Stimulated activated CD8-positive, alpha-beta memory T cell treated with anti-CD3 and anti-CD28 coated beads, Interleukin-15, amount 100 ng/mL, for 24 hours (primary cell): ENCODE measurements around the gene KLK8.
A peak's percentile ranks its signal among the peaks of the same experiment; 100 is the strongest.
"Not testable (repeated sequence)": the region's sequence is repeated elsewhere in the genome, so short reads cannot be mapped to it uniquely, and the experiment has no call there.

Experiments used
- DNase-seq: peaks from one replicate; pipeline ENCODE4 v3.0.0-alpha.2; 2020; ENCODE audit warnings: low read depth

The KLK8 gene

DNA sequence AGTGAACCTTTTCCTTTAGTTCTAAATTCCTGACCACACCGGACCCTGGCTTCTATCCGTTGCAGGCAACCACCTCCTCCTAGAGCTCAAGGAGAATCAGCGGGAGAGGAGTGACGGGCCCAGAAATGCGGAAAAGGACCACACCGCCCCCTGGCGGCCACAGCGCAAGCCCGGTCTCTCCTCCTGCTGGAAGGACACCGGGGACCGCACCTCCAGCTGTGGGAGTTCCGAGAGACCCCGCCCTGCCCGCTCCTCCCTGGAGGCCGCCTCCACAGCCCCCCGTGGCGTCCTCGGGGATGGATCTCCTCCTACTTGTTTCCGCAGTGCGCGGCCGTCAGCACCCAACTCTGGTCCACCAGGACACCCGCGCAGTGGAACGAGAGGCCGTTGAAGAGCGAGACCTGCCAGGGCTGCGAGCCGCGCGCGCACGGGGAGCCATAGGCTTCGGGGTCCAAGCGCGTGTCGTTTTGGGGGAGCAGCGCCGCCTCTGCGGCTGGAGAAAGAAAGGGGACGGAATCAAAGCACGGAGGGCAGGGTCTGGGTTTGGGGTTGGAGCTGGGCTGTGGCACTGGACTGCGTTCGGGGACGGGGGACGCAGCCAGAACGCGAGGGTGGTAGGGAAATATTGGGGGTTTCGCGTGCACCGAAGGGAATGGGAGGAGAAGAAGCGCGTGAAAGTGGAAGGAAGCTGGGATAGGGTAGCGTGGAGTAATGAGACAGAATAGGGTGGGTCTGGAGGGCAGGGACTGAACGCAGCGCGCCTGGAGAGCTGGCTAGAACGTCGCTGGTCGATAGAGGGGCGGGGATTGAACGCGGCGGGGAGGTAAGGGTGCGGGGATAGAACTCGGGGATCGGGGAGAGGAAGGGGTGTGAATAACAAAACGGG is 15.6 kb upstream of the KLK8 start:
- peak; percentile 59 for DNase-seq

DNA sequence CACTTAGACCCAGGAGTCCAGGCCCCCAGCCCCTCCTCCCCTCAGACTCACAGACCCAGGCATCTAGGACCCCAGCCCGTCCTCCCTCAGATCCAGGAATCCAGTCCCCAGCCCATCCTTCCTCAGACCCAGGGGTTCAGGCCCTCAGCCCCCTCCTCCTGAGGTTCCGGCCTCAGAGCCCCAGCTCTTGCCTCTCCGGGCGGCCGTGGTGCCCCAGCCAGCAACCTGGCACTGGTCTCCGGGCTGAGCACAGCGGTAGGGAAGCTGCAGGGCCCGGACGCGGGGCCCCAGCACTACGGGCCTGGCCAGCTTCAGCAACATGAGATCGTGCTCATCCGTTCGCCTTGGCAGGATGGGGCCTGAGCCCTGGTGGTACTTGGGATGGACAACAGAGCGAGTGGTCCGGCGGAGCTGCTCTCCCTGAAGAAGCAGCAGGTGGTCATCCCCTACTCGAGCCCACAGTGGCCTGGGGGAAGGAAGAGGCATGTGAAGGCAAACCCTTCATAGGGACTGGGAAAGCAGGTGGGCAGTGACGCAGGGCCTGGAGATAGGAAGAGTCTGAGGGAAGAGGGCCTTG is 14.4 kb upstream of the KLK8 start:
- DNase-seq = no peak

DNA sequence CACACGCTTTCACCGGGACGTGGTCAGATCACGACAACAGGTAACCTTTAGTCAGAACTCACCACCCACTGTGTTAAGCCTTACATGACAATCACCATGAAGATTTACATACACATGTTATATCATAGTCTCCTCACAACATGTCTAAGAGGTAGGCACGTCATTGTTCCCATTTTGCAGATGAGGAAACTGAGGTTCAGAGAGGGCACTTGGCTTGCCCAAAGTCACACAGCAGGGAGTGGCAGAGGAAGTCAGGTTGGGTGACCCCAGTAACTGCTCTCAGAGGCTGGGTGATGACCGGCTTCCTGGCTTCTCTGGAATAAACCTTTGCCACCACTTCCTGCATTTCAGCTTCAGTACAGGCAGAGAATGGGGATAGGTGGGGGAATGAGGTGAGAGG is 12.8 kb upstream of the KLK8 start:
- no peak for DNase-seq

DNA sequence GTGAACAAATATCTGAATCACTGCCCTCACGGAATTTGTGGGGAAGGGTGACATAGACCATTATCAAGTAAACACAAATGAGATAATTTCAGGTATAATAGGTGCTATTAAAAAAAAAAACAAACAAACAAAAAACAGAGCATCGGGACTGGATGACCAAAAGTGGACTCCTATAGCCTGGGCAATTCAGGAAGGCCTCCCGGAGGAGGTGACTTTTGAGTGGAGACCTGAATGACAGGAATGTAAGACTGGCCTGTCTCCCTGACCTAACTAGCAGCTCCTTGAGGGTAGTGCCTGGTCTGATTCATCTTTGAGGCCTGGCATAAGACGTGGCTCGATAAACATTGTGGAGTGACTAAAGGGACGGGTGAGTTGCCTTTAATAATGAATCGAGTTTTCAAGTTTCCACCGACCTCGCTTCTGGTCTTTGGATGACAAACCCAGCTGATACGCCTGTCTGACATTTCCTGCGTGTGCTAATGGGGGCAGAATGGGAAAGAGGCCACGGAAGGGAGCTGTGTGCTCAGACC is 11.3 kb upstream of the KLK8 start:
- DNase-seq = no peak

DNA sequence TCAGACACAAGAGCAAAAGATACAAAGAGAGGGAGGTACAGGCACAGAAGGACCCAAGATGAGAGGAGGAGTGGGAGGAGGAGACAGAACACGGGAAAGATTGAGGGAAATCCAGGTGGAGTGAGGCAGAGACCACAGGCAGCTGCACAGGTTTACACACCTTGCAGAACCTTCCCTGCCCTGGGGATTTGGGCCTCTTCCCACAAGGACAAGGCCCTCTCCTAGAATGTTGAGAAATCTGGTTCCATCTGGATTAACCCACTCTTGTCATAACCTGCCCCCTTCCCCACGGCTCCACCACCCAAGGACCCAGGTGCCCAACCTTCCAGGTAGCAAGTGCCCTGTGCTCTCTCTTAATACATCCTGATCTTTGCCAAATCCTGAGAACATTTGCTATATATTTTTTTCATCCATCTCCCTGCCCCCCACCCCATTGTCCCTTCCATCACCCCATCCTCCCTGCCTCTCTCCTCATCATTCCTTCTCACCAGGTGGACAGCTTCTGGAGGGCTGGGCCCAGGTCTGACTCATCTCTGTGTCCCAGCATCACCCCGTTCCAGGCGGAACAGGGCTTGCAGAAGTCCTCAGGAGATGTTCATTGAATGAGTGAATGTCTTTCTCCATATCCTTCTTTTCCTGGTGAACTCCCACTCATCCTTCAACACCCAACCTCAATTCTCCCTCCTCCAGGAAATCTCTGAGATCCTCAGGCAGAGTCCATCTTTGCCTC is 8.8 kb upstream of the KLK8 start:
- no peak for DNase-seq

DNA sequence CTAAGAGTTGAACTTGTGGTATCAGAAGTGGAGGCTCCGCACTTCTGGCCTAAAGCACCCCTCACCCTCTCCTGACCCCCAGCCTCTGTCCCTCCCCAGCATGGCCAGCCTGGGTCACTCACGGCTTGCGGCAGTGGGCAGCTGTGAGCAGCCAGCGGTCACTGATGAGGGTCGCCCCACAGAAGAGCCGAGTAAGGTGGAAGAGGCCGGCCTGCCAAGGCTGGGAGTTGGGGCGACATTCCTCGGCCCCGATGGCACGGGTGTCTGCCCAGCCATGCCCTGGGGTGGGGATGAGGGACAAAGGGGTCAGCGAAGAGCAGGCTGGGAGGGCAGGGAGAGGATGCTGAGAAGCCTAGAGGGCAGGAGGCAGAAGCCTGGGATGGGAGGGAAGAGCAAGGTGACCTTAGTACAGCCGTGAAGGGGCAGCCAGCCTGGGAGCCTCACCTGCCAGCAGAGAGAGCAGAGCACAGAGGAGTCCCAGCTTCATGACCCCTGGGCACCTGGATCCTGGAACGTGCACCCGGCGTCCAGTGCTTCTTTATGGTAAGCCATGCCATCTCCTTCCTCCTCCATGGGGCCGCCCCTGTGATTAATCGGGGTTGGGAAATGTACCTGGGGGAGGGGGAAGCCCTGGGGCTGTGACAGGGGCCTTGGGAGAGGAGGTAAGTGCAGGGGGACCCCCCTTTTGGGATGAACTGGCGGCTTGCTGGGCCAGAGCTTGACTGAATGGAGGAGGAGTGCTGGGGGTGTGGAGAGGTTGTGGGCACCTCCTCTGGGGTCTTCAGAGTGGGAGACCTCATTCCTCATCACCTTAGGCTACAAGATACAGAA is 7.9 kb upstream of the KLK8 start:
- DNase-seq = no peak

DNA sequence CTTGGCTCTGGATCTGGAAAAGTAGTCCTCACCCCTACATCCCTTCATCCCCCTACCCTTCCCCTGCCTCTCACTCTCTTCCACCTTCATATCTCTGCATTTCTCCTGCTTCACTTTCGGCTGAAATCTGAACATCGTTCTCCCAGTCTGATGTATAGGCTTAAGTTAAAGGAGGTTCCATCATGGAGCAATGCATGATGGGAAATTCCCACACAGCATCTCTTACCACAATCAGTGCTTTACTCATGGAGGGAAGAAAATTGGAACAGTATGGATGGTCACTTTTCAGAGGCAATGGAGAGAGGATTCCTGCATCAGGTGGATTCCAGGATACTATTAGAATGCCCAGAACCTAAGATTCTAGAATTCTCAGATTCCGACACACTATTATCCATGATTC is 6.1 kb upstream of the KLK8 start:
- DNase-seq = no peak

DNA sequence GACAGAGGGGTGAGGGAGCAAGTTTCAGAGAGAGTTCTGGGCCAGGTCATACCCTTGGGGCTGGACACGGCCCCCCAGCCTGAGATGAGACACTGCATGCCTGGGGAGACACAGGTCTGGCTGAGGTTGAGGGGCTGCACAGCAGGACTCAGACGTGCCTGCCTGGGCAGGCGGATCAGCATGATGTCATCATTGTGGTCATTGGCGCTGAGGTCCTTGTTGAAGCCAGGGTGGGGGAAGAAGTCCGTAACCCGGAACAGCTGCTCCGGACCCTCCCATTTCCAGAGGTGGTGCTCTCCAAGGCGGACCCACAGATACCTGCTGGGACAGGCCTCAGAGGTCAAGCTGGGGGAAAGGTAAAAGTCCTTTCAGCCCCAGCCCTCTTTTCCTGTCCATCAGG is 5.0 kb upstream of the KLK8 start:
- DNase-seq = no peak

DNA sequence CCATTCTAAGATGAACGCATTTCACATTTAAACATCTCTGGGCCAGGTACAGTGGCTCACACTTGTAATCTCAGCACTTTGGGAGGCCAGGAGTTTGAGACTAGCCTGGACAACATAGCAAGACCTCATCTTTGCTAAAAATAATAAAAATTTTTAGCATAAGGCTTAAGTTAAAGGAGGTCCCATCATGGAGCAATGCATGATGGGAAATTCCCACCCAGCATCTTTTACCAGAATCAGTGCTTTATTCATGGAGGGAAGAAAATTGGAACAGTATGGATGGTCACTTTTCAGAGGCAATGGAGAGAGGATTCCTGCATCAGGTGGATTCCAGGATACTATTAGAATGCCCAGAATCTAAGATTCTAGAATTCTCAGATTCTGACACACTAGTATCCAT is 3.8 kb upstream of the KLK8 start:
- DNase-seq = no peak

DNA sequence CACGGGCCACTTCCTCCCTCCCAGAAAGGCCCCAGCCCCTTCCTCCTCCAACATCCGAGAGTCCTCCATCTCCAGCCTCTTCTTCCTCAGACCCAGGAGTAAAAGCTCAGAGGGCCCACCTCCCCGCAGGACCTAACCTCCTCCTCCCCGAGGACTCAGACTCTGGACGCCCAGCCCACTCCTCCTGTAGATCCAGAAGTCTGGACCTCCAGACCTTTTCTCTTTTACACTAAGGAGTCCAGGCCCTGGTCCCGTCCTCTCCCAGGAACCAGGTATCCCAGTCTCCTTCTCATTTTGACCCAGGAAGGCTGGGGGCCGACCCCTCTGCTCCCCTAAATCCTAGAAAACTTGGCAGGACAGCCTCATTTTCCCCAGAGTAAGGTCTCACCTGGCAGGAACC is 1.9 kb upstream of the KLK8 start:
- DNase-seq = no peak

DNA sequence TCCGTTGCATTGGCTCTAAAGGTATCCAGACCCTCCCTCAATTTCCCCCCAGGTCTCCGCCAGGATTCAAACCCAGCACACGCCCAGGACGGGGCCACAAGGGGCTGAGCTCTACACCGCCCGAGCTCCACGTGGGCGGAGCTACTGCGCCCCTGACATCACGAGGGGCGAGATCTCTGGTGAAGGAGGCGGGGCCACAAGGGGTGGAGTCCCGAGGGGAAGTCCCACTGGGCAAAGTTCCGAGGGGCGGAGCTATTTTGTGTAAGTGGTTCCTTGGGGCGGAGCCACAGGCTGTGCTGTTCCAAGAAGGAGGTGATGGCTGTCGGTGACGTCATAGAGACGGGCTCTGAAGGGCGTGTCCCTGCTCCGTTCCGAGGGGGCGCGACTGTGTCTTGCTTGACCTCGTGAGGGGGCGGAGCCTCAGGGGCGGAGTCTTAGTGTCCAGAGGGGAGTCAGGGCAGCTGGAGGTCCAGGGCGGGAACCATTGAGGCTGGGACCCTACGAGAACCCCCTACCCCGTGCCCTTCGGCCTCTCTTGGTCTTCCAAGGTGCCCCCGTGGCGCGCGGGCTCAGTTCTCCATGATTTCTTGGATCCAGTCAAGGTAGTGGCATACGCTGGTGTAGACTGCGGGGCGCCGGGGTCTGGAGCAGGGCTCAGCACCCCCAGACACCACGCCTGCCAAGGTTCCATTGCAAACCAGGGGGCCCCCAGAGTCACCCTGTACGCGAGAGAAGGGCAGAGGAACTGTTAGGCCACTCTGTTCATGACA is 1.3 kb upstream of the KLK8 start:
- no peak for DNase-seq

DNA sequence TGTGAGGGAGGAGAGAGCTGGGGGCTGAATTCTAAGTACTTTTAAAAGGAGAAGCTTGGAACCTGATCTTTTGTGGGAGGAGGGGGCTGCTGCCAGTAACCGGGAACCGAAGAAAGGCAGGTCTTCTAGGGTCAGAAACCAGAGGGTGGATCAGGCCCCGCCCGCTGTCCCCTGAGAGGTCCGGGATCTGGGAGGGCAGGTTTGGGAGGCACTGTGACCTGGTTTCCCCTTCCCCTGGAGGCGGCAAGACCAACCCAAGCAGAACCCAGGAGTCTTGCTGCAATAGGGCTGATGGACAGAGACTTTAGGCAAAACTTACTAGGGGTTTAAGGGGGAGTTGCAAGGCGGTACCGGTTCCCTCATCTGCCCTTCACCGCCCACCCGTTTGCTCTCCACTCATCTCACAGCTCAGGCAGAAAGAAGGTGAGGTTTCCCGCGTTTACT is 707 bp upstream of the KLK8 start:
- DNase-seq = no peak

DNA sequence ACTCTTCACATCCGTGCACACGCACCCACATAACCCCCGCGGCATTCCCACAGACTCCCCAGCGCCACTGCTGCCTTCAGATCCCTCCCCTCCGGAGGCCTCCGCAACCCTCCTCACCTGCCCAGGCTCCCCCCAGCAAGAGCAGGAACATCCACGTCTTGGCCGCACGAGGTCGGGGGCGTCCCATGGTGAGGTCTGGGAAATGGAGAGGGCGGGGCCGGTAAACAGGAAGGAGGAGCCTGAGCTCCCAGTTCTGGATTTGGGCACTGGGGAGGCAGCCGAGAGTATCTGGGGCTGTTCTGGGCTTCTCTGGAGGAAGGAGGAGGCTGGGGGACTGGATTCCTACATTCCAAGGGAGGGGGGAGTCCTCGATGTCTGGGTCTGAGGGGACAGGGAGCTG is 423 bp downstream of the KLK8 start:
- DNase-seq = no peak

DNA sequence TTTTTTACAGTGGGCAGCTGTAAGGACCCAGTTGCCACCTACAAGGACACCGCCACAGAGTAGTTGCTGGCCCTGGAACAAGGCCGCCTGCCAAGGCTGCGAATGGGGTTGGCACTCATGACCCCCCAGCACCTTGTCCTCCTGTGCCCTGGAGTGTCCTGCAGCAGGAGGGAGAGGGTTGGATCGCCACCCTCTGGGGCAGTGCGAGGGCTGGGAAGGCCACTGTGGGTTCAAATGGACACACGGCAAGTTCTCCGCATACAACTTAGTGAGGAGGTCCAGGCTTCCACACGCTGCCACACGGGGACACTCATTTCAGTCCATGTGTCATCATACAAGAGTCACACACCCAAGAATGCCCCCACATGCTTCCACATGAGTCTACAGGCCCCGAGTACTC is 978 bp downstream of the KLK8 start:
- DNase-seq = no peak

DNA sequence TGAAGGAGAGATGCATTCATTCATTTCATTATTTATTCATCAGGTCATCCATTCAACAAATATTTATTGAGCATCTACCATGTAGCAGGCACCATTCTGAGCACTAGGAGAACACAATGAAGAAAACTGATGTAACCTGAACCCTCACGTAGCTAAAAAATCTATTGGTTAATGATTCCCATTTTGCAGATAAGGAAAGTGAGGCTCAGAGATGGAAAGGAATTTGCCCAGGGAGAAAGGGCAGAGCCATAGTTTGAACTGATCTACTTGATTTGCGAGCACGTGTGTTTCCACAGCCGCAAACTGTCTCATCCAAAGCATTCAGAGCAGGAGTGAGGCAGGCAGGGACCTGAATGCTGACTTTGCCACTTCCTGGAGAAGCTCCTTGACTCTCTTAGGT is 2.7 kb downstream of the KLK8 start:
- DNase-seq = no peak

DNA sequence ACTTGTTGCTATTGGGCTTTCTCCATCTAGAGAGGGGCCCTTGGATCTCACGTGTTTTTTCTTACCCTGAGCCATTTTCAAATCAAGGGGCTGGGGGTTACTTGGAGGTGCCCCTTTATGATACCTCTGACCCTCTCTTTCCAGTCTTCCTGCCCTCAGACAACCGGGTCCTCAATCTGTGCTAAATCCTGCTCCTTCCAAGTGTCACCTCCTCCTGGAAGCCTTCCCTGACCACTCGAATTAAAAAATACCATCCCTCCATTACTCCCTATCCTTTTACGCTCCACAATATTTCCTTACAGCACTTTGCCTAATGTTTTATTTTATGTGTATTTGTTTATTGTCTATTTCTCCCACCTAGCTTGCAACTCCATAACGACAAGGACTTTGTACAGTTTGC is 3.3 kb downstream of the KLK8 start:
- DNase-seq = no peak

DNA sequence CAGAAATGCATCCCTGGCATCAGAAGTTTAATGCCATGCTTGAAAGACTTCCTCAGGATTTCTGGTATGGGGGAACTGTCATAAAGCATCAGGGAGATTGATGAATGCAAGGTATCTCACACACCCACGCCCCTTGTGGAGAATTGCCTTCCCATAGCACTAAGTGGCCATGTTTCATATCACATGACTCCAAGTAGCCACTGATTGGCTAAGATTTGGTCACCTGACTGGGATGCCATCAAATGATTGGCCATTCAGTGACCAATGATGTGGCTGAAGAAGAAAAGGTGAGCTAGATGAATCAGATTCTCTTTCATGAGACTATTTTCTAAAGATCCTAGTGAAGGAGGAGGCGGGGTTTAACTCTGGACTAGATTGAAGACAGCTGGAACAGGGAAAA is 7.3 kb downstream of the KLK8 start:
- no peak for DNase-seq

DNA sequence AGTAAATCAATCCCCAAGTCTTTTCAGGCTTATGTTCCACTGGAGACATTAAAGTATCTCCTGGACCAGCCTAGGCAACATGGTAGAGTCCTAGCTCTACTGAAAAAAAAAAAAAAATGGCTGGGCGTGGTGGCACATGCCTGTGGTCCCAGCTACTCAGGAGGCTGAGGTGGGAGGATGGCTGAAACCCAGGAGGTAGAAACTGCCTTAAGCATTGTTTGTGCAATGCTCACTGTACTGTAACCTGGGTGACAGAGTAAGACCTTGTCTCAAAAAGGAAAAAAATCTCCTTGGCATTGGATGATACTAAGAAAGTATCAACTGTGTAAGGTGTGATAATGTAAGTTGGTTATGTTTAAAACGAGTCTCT is 8.8 kb downstream of the KLK8 start:
- no peak for DNase-seq

DNA sequence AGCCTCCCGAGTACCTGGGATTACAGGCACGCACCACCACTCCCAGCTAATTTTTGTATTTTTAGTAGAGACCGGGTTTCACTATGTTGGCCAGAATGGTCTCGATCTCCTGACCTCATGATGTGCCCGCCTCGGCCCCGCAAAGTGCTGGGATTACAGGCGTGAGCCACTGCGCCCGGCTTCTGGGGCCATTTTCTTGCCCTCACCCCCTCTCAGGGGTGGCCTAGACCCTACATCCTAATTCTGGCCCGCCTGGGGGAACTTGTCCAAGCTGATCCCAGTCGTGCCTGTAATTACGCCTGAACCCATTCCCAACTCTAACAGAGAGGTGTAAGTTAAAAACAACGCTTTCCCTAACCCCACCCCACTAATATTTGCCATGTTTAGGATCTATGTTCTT is 17.0 kb downstream of the KLK8 start:
- not testable (repeated sequence) for DNase-seq

DNA sequence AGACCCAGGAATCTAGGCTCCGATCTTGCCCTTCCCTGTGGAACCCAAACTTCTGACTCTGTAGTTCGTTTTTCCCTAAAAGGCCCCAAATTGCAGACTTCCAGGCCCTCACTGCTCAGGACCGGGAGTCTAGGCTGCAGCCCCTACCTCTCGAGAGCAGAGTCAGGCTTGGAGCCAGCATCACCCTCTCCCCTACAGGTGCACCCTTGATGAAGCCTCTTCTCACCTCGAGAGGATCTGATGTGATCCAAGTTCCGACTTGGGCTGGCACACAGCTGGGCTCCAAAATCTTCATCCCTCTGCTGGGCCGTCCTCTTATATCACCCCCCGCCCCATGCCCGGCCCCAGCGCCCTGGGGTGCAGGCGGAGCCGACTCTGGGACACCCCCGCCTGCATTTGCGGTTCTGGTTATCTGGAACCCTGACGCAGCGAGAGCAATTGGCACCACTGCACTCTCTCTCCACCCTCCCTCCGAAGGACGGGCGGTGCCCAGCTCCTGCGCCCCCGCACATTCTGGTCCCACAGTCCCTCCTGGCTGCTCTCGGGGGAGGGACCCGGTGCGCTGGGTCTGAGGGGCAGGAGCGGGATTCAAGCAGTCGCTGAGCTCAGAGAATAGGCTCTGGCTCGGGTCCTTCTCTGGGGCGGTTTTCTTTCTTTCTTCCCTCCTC is 17.6 kb downstream of the KLK8 start, which contains the start of gene KLK7:
KLK7 (minus strand) TSS at position 293 of the 668 bp plus-strand sequence. CDS start 1,518 bp downstream, outside the sequence.
- no peak for DNase-seq

DNA sequence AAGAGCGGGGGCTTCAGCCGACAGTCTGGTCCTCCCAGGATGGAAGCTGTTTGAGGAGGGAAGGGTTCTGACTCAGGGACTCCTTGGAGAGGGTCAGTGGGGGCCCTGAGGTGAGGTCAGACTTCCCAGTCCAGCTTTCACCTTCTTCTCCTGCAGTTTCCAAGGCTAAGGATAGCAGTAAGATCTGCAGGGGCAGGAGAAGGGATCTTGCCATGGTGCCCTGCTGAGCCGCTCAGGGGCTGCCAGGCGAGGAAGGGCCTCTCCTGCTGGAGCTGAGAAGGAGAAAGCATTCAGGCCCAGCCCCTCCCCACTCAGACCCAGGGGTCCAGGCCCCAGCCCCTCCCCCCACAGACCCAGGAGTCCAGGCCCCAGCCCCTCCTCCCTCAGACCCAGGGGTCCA is 19.2 kb downstream of the KLK8 start:
- no peak for DNase-seq
